GM21737 (cell line): ENCODE data around the gene LASP1.

Source experiments
- ATAC-seq: cut with Tn5 transposase; IDR thresholded peaks from one replicate; pipeline ENCODE4 v1.9.1; 2021; ENCODE audit warnings: mild to moderate bottlenecking, moderate library complexity; ENCODE audit not compliant: unreplicated experiment

Gene LASP1

GRCh38 chr17:38885728-38886642, 16.1 kb downstream of the LASP1 start:
- no peak for ATAC-seq

DNA sequence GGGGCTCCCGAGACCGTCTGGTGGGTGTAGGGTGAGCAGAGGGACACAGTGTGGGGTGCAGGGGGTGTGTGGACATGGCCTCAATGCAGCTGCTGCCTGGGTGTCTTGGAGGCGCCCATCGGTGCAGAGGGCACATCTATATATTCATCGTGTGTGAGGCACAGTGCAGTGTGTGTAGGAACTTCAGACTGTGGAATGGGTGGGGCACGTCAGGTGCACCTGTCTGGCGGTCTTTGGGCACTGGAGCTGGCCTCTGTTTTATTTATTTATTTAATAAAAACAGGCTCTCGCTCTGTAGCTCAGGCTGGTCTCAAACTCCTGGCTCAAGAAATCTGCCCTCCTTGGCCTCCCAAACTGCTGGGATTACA, 16.8 kb downstream of the LASP1 start:
- ATAC-seq: no peak

DNA sequence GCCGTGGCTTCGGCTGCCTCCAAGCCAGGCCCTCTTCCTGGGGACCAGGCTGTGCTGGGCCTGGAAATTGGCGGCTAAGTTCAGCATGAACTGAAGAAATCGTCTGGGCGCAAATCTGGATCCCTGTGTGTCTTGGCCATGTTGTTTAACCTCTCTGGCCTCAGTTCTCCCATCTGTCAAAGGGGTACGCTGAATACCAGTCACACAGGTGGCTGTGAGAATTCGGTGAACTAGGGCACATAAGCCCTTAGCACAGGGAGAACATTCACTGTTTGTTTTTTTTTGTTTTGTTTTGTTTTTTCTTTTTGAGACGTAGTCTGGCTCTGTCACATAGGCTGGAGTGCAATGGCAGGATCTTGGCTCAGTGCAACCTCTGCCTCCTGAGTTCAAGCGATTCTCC, 19.0 kb downstream of the LASP1 start:
- no peak for ATAC-seq

DNA sequence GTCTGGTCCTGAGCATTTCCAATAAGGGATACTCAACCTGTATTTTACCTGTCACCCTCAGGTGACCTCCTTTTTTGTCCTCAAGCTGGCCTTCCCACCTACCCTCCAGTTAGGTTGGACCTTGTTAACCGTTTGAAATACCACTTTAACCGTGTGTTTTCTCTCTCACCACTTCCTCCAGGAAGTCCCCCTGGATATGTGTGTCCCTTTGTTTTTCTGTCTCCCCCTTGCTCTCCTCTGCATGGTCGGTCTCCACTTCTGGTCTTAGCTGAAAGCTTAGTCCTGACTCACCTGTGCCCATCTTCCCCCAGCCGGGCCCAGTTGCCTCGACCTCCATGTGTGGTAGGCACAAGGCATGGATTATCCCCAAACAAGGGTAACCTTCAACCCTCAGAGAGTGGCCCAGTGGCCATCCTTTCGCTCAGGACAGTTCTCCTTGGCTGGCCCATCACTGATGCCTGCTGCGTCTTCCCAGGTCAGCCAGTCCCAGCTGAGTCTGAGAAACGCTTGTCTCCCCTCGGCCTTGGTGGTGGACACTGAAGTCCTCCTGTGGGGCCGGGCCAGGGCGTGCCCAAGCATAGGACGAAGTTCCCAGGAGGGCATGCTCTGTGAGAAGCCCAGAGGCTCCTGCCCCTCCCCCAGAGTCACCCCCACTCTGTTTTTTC, 20.0 kb downstream of the LASP1 start:
- ATAC-seq: no peak

DNA sequence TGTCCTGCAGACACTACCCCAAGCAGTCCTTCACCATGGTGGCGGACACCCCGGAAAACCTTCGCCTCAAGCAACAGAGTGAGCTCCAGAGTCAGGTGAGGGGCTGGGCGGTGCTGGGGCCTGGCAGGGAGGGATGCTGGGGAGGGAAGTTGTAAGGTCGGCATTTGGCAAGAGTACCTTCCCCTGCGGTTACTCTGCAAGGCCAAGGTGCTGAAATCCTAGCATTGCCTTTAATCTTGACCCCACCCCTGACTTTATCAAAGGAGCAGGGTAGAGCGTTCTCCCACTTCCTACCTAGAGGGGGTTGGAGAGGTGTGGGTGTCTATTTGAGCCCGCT, 20.5 kb downstream of the LASP1 start:
- no peak for ATAC-seq

DNA sequence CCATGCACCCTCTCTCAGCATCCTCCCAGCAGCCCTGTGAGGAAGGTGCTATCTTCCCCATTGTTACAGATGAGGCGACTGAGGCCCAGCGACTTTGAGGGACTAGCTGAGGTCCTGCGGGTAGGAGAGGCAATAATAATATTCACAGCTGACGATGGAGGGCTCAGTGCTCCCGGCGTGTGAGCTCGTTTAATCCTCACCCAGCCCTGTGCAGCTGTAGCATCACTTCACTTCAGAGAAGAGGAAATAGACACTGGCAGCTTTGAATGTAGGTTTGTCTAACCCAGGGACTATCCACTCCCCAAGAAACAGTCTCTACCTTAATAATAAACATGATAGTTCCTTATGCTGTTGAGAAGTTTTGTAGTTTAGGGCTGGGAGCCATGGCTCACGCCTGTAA, 21.6 kb downstream of the LASP1 start:
- ATAC-seq: no peak

DNA sequence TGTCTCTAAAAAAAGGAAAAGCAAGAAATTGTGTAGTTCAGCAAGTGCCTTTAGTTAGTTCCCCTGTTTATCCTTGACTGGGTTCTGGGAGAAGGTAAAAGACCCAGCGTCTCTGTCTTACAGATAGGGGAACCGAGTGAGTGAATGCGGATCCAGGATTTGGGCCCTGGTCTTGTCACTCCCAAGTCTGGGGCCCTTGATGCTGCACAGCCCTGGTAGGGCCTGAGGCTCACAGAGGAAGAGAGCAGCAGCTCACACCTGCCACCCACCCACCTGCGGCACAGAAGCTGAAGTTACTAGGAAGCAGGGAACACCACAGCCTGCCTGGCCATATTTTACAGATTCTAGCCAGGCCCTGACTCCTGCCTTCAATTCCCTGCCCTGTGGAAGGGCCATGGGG, 22.2 kb downstream of the LASP1 start:
- ATAC-seq: no peak

DNA sequence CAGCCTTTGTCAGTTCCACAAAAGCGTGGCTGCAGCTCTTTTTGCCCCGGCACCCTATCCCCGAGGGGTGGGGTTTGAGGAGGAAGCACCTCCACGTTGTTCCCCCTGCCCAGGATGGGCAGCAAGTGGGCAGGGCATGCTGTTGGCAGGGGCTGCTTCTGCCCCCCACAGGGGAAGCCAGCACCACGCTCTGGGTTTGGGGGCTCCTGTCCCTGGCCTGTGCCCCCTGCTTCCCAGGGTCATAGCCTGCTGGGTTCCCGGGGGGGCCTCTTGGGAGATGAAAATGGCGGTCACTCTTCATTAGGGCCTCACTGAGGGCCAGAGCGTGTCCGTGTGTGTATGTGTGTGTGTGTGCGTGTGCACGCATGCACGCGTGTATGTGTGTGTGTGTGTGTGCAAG, 22.8 kb downstream of the LASP1 start:
- no peak for ATAC-seq

DNA sequence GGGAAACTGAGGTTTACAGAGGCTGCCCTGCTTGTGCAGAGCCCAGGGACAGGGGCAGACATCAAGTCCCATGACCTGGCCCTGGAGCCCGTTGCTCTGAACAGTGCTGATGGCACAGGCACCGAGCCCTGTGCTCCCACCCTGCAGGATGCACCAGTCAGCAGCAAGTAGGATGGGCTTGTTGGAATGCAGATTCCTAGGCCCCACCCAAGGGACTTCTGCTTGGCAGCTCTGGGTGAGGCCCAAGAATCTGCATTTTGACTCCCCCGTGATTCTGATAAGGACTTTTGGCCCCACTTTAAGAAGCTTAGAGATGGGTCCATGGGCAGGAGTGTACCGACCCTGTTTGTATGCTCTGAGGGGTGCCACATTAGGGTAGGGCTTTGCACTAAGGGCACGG, 23.3 kb downstream of the LASP1 start:
- ATAC-seq: no peak

DNA sequence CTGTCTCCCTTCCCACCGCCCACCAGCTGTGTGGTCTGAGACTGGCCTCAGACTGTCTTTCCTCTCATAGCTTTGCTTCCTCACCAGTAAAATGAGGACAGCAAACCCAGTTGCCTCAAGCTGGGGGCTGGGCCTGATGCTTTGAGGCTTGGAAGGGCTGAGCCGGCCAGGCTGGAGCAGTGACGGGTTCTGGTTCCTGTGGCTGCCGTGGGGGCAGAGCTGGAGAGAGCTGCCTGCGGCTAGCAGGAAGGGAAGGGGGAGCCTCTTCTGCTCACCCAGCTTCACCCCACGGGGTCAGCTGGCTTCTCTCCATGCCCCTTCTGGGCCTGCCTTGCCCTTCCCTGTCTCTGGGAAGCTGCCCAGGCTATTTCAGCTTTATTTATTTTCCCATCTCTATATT, 23.7 kb downstream of the LASP1 start:
- no peak for ATAC-seq

DNA sequence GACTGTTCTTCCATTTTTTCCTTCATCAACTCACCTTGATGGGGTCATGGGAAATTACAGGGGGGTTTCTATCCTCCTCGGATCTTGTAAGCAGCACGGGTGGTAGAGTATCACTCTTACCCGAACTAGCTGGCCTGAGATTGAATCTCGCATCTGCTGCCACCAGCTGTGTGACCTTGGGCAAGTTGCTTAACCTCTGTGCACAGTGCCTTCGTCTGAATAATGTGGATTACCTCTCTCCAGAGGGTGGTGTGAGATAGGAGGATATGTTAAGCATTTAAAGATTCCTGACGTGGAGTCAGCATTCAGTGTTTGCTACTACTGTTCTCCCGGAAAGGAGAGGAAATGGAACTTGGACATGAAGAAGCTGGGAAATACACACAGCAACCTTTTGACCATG, 24.4 kb downstream of the LASP1 start:
- no peak for ATAC-seq

DNA sequence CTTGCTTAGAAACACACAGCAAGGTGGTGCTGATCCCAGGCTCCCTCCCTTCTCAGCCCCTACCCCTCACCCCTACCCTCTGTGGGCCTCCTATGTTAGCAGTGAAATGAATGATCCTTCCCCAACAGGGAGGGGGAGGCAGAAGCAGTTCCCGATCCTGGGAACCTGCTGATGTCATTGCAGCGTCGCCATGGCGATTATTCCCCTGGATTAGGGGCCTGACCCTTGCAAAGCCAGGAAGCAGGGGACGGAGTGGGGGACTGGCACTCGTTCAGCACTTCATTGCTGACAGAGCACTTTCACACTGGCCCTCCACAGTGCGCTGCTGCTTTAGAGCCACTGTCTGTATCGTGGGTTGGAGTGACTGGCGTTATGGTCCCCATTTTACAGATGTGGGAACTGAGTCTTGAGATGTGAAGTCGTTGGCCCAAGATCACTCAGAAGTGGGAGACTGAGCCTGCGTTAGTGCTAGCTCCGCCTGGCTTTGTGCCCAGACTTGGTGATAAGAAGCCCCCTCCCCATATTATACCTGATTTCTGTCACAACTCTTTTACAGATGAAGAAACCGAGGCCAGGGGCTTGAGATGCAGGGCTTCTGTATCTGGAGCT, 26.6 kb downstream of the LASP1 start:
- no peak for ATAC-seq

GRCh38 chr17:38897176-38897575, 27.3 kb downstream of the LASP1 start:
- ATAC-seq: no peak

GRCh38 chr17:38897671-38898290, 27.9 kb downstream of the LASP1 start:
- no peak for ATAC-seq

DNA sequence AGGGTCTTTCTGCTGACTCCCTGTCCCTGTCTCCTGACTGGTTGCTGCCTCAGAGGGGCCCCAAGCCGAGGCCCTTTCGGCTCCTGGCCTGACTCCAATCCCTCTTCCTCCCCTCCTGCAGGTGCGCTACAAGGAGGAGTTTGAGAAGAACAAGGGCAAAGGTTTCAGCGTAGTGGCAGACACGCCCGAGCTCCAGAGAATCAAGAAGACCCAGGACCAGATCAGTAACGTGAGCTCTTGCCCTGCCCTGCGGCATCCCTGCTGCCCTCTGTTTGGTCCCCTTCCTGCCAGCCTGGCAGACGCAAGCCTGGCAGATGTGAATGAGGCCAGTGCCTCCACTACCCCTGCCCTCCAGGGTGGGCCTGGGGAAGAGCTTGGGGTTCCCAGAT, 28.4 kb downstream of the LASP1 start:
- ATAC-seq: no peak

DNA sequence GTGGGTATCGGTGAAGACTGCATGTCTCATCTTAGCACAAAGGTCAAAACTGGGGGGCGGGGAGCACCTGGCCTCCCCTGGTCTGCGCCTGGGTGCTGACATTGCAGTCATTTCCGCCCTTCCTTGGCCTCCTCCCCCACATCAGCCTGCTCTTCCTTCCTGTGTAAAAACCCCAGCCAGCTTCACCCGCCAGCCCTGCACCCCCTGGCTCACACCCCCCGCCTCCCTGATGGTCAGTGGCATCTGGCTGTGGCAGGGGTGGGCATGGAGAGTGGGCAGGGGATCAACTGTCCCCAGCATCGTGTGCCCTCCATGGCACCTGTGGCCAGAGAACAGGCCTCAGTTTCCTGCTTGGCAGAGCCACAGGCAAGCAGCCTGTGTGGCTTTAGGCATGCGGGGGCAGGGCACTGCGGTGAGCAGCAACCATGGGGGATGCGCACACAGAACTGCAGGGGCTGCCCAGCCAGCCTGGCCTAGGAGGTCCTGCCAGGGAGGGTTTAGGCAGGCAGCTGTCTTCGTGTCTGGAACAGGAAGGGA, 29.0 kb downstream of the LASP1 start:
- peak; percentile 72 for ATAC-seq

- no peak for ATAC-seq
Measured at GRCh38 chr17:38899421-38899820, 29.6 kb downstream of the LASP1 start.

- no peak for ATAC-seq
Measured at GRCh38 chr17:38900978-38901656, 31.3 kb downstream of the LASP1 start.

DNA sequence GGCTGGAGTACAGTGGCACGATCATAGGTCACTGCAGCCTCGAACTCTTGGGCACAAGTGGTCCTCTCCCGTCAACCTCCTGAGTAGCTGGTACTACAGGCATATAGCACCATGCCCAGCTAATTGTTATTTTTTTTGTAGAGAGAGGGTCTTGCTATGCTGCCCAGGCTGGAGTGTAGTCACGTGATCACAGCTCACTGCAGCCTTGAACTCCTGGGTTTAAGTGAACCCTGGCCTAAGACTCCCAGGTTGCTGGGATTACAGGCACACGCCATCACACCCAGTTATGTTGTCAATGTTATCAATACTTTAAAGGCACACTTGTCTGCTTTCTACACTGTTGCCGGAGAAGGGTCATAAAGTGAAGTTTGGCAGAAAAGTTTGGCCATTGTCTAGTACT, 33.5 kb downstream of the LASP1 start:
- no peak for ATAC-seq

DNA sequence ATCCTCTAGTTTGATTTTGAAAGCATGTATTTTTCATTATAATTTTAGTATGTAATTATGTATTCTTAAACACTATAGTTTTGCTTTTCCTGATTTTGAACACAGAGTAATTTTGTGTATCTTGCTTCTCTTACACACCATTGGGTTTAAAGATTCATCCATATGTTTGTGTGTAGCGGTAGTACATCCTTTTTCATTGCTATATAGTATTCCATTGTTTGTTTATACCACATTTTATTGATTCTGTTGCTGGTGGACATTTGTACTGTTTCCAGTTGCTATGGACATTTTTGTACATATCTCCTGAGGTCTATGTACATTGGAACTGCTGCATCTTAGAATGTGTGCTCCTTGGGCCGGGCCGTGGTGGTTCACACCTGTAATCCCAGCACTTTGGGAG, 35.0 kb downstream of the LASP1 start:
- ATAC-seq: no peak

DNA sequence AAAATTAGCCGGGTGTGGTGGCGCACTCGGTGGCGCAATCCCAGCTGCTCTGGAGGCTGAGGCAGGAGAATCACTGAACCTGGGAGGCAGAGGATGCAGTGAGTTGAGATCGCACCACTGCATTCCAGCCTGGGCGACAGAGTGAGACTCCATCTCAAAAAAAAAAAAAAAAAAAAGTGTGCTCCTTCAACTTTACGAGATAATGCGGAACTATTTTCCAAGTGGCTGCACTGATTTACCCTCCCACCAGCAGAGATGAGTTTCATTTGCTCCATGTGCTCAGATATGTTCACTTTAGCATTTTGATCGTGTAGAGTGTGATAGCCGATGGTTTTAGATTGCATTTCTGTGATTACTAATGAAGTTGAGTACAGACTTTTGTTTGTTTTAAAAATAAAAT, 35.5 kb downstream of the LASP1 start:
- no peak for ATAC-seq
